ENCODE measurements around the gene NPBWR2.
A peak's percentile ranks its signal among the peaks of the same experiment; 100 is the strongest.

The NPBWR2 gene

GRCh38 chr20:64102647-64103354, 4.6 kb downstream of the NPBWR2 start:
- DNase-seq = no peak
- Histone ChIP-seq H3K9me3 (ENCODE audit: control insufficient read depth, low read length) (no peaks in the 10 kb centered on the region), H3K4me1 (ENCODE audit: control insufficient read depth, insufficient read depth, low read length, poor library complexity, severe bottlenecking) (peaks cover 8% of the 10 kb centered on the region), H3K36me3 (ENCODE audit: control insufficient read depth, insufficient read depth, low read length) (no peaks in the 10 kb centered on the region), H3K27me3 (replicated peaks; ENCODE audit: control insufficient read depth, insufficient read depth, low read length, poor library complexity, severe bottlenecking) (peaks cover 13% of the 10 kb centered on the region), H3K27ac (ENCODE audit: insufficient read depth, low read length, poor library complexity, severe bottlenecking) (no peak overlapping the region), H3K4me3 (ENCODE audit: insufficient read depth, low read depth, low read length, poor library complexity, severe bottlenecking) (no peak overlapping the region)

GRCh38 chr20:64101731-64102621, 5.4 kb downstream of the NPBWR2 start:
- Histone ChIP-seq H3K36me3 (ENCODE audit: control insufficient read depth, insufficient read depth, low read length) (no peaks in the 10 kb centered on the region), H3K9me3 (ENCODE audit: control insufficient read depth, low read length) (no peaks in the 10 kb centered on the region), H3K4me1 (ENCODE audit: control insufficient read depth, insufficient read depth, low read length, poor library complexity, severe bottlenecking) (peaks cover 8% of the 10 kb centered on the region), H3K4me3 (ENCODE audit: insufficient read depth, low read depth, low read length, poor library complexity, severe bottlenecking) (peak overlapping the region; percentile 42), H3K27ac (ENCODE audit: insufficient read depth, low read length, poor library complexity, severe bottlenecking) (no peak overlapping the region), H3K27me3 (replicated peaks; ENCODE audit: control insufficient read depth, insufficient read depth, low read length, poor library complexity, severe bottlenecking) (peaks cover 13% of the 10 kb centered on the region)
- DNase-seq = peak; percentile 29 to 47 (median 32)

GRCh38 chr20:64100946-64101688, 6.2 kb downstream of the NPBWR2 start:
- no peak overlapping the region for H3K4me3 ChIP-seq (ENCODE audit: insufficient read depth, low read depth, low read length, poor library complexity, severe bottlenecking)
- peaks cover 8% of the 10 kb centered on the region for H3K4me1 ChIP-seq (ENCODE audit: control insufficient read depth, insufficient read depth, low read length, poor library complexity, severe bottlenecking)
- H3K27ac ChIP-seq (ENCODE audit: insufficient read depth, low read length, poor library complexity, severe bottlenecking) = no peak overlapping the region
- H3K27me3 ChIP-seq (replicated peaks; ENCODE audit: control insufficient read depth, insufficient read depth, low read length, poor library complexity, severe bottlenecking) = peaks cover 13% of the 10 kb centered on the region
- H3K36me3 ChIP-seq (ENCODE audit: control insufficient read depth, insufficient read depth, low read length) = no peaks in the 10 kb centered on the region
- no peaks in the 10 kb centered on the region for H3K9me3 ChIP-seq (ENCODE audit: control insufficient read depth, low read length)
- no peak for DNase-seq

- no peak for DNase-seq
- H3K27me3 ChIP-seq (replicated peaks; ENCODE audit: control insufficient read depth, insufficient read depth, low read length, poor library complexity, severe bottlenecking) = peaks cover 13% of the 10 kb centered on the region
- H3K4me1 ChIP-seq (ENCODE audit: control insufficient read depth, insufficient read depth, low read length, poor library complexity, severe bottlenecking) = peaks cover 8% of the 10 kb centered on the region
- no peaks in the 10 kb centered on the region for H3K9me3 ChIP-seq (ENCODE audit: control insufficient read depth, low read length)
- H3K27ac ChIP-seq (ENCODE audit: insufficient read depth, low read length, poor library complexity, severe bottlenecking) = no peak overlapping the region
- no peaks in the 10 kb centered on the region for H3K36me3 ChIP-seq (ENCODE audit: control insufficient read depth, insufficient read depth, low read length)
- H3K4me3 ChIP-seq (ENCODE audit: insufficient read depth, low read depth, low read length, poor library complexity, severe bottlenecking) = no peak overlapping the region
Measured at GRCh38 chr20:64100566-64100888, 6.8 kb downstream of the NPBWR2 start.

GRCh38 chr20:64099880-64100565, 7.3 kb downstream of the NPBWR2 start:
- Histone ChIP-seq H3K4me3 (ENCODE audit: insufficient read depth, low read depth, low read length, poor library complexity, severe bottlenecking) (no peak overlapping the region), H3K27ac (ENCODE audit: insufficient read depth, low read length, poor library complexity, severe bottlenecking) (no peak overlapping the region), H3K4me1 (ENCODE audit: control insufficient read depth, insufficient read depth, low read length, poor library complexity, severe bottlenecking) (peaks cover 8% of the 10 kb centered on the region), H3K36me3 (ENCODE audit: control insufficient read depth, insufficient read depth, low read length) (no peaks in the 10 kb centered on the region), H3K9me3 (ENCODE audit: control insufficient read depth, low read length) (no peaks in the 10 kb centered on the region), H3K27me3 (replicated peaks; ENCODE audit: control insufficient read depth, insufficient read depth, low read length, poor library complexity, severe bottlenecking) (peaks cover 13% of the 10 kb centered on the region)
- peak in 1 of 3 donors; percentile 34 for DNase-seq

- no peak for DNase-seq
- Histone ChIP-seq H3K36me3 (ENCODE audit: control insufficient read depth, insufficient read depth, low read length) (no peaks in the 10 kb centered on the region), H3K9me3 (ENCODE audit: control insufficient read depth, low read length) (no peaks in the 10 kb centered on the region), H3K27me3 (replicated peaks; ENCODE audit: control insufficient read depth, insufficient read depth, low read length, poor library complexity, severe bottlenecking) (peaks cover 13% of the 10 kb centered on the region), H3K27ac (ENCODE audit: insufficient read depth, low read length, poor library complexity, severe bottlenecking) (no peak overlapping the region), H3K4me3 (ENCODE audit: insufficient read depth, low read depth, low read length, poor library complexity, severe bottlenecking) (no peak overlapping the region), H3K4me1 (ENCODE audit: control insufficient read depth, insufficient read depth, low read length, poor library complexity, severe bottlenecking) (peaks cover 8% of the 10 kb centered on the region)
Measured at GRCh38 chr20:64099086-64099786, 8.1 kb downstream of the NPBWR2 start.

GRCh38 chr20:64098471-64099013, 8.8 kb downstream of the NPBWR2 start:
- DNase-seq = no peak

GRCh38 chr20:64096535-64096934, 10.8 kb downstream of the NPBWR2 start:
- H3K27ac ChIP-seq (ENCODE audit: insufficient read depth, low read length, poor library complexity, severe bottlenecking) = no peak overlapping the region
- H3K27me3 ChIP-seq (replicated peaks; ENCODE audit: control insufficient read depth, insufficient read depth, low read length, poor library complexity, severe bottlenecking) = peaks cover 2% of the 10 kb centered on the region
- H3K4me3 ChIP-seq (ENCODE audit: insufficient read depth, low read depth, low read length, poor library complexity, severe bottlenecking) = no peak overlapping the region
- no peak for DNase-seq
- H3K36me3 ChIP-seq (ENCODE audit: control insufficient read depth, insufficient read depth, low read length) = no peaks in the 10 kb centered on the region
- no peaks in the 10 kb centered on the region for H3K4me1 ChIP-seq (ENCODE audit: control insufficient read depth, insufficient read depth, low read length, poor library complexity, severe bottlenecking)
- no peaks in the 10 kb centered on the region for H3K9me3 ChIP-seq (ENCODE audit: control insufficient read depth, low read length)

More at GRCh38 chr20:64098471-64099013, 8.8 kb downstream of the NPBWR2 start:
- H3K9me3 ChIP-seq (ENCODE audit: control insufficient read depth, low read length) = no peaks in the 10 kb centered on the region
- no peaks in the 10 kb centered on the region for H3K36me3 ChIP-seq (ENCODE audit: control insufficient read depth, insufficient read depth, low read length)
- H3K27me3 ChIP-seq (replicated peaks; ENCODE audit: control insufficient read depth, insufficient read depth, low read length, poor library complexity, severe bottlenecking) = peaks cover 13% of the 10 kb centered on the region
- H3K4me3 ChIP-seq (ENCODE audit: insufficient read depth, low read depth, low read length, poor library complexity, severe bottlenecking) = no peak overlapping the region
- H3K27ac ChIP-seq (ENCODE audit: insufficient read depth, low read length, poor library complexity, severe bottlenecking) = no peak overlapping the region
- peaks cover 8% of the 10 kb centered on the region for H3K4me1 ChIP-seq (ENCODE audit: control insufficient read depth, insufficient read depth, low read length, poor library complexity, severe bottlenecking)

GRCh38 chr20:64095927-64096326, 11.4 kb downstream of the NPBWR2 start:
- Histone ChIP-seq H3K9me3 (ENCODE audit: control insufficient read depth, low read length) (no peaks in the 10 kb centered on the region), H3K4me3 (ENCODE audit: insufficient read depth, low read depth, low read length, poor library complexity, severe bottlenecking) (no peak overlapping the region), H3K27ac (ENCODE audit: insufficient read depth, low read length, poor library complexity, severe bottlenecking) (no peak overlapping the region), H3K36me3 (ENCODE audit: control insufficient read depth, insufficient read depth, low read length) (no peaks in the 10 kb centered on the region), H3K27me3 (replicated peaks; ENCODE audit: control insufficient read depth, insufficient read depth, low read length, poor library complexity, severe bottlenecking) (no peaks in the 10 kb centered on the region), H3K4me1 (ENCODE audit: control insufficient read depth, insufficient read depth, low read length, poor library complexity, severe bottlenecking) (no peaks in the 10 kb centered on the region)
- DNase-seq = no peak
